ENCODE data around the gene SNRPA1. TPM values are rescaled to one million over a fixed set of nuclear protein-coding genes. Genes with fewer than 3 reads are reported as not detected.

SNRPA1 gene
- total and polyA plus RNA-seq, 2 of the 13 experiments (the other 11 are each of a cell fraction or from before 2014, with no cell fraction given) = 41.2 to 108 TPM

GRCh38 chr15:101251830-101252820 lies 42.9 kb downstream of the SNRPA1 start, which contains the start of gene CHSY1 (continued):
- TF ChIP-seq, protein P1, sequence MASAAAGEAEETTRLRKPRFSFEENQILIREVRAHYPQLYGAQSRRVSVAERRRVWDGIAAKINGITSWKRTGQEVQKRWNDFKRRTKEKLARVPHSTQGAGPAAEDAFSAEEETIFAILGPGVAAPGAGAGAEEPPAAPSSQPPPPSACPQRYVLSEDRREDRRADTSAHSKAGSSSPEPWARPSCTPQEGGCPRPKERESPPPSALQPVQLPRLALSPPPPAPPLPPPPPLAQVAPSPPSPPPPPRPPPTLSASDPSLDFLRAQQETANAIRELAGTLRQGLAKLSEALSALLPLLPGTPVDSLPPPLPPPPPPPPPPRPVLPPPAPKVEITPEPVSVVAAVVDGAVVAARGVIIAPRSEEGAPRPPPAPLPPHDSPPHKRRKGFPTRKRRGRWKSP (CRISPR knock-in tag; IDR thresholded peaks at IDR 0.05) = peak; percentile 65
- peak; percentile 74 for TF ChIP-seq ZNF687 (CRISPR knock-in tag; IDR thresholded peaks at IDR 0.05)
- TF ChIP-seq GPN1 (CRISPR knock-in tag; IDR thresholded peaks at IDR 0.05; ENCODE audit: borderline replicate concordance) = 0 out of 2 replicates have a peak, but pooled peaks have one; percentile 38
- TF ChIP-seq ARID2 (CRISPR knock-in tag; IDR thresholded peaks at IDR 0.05; ENCODE audit: borderline replicate concordance) = no peak
- TF ChIP-seq TCF7 (IDR thresholded peaks at IDR 0.05; ENCODE audit: low read depth) = no peak
- TF ChIP-seq GABPB1 (CRISPR knock-in tag; IDR thresholded peaks at IDR 0.05) = peak; percentile 73
- TF ChIP-seq ZNF792 (CRISPR knock-in tag; IDR thresholded peaks at IDR 0.05) = peak; percentile 30; the same call in 1 of the 2 replicates
- TF ChIP-seq, protein P2, sequence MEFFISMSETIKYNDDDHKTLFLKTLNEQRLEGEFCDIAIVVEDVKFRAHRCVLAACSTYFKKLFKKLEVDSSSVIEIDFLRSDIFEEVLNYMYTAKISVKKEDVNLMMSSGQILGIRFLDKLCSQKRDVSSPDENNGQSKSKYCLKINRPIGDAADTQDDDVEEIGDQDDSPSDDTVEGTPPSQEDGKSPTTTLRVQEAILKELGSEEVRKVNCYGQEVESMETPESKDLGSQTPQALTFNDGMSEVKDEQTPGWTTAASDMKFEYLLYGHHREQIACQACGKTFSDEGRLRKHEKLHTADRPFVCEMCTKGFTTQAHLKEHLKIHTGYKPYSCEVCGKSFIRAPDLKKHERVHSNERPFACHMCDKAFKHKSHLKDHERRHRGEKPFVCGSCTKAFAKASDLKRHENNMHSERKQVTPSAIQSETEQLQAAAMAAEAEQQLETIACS (CRISPR knock-in tag; IDR thresholded peaks at IDR 0.05) = peak; percentile 57; the same call in 1 of the 2 replicates
- TF ChIP-seq, protein P3, sequence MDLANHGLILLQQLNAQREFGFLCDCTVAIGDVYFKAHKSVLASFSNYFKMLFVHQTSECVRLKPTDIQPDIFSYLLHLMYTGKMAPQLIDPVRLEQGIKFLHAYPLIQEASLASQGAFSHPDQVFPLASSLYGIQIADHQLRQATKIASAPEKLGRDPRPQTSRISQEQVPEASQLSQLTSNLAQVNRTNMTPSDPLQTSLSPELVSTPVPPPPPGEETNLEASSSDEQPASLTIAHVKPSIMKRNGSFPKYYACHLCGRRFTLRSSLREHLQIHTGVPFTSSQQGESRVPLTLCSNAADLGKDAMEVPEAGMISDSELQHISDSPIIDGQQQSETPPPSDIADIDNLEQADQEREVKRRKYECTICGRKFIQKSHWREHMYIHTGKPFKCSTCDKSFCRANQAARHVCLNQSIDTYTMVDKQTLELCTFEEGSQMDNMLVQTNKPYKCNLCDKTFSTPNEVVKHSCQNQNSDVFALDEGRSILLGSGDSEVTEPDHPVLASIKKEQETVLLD (CRISPR knock-in tag; IDR thresholded peaks at IDR 0.05; ENCODE audit: low read depth) = 0 out of 2 replicates have a peak, but pooled peaks have one; percentile 20
- peak; percentile 65; the same call in 1 of the 2 replicates for TF ChIP-seq MXD4 (CRISPR knock-in tag; IDR thresholded peaks at IDR 0.05)
- TF ChIP-seq ZNF501 (CRISPR knock-in tag; IDR thresholded peaks at IDR 0.05) = 0 out of 2 replicates have a peak, but pooled peaks have one; percentile 21
- TF ChIP-seq ZNF879 (CRISPR knock-in tag; IDR thresholded peaks at IDR 0.05) = no peak
- peak; percentile 84; the same call in 1 of the 2 replicates for TF ChIP-seq KDM2A (CRISPR knock-in tag; IDR thresholded peaks at IDR 0.05; ENCODE audit: borderline replicate concordance, low read depth)
- no peak for TF ChIP-seq EP300 (IDR thresholded peaks at IDR 0.05; ENCODE audit: low read depth in 2 of 2, low read length in 2 of 2)
- TF ChIP-seq EP300 (CRISPR knock-in tag; IDR thresholded peaks at IDR 0.05; ENCODE audit: borderline replicate concordance) = 0 out of 2 replicates have a peak, but pooled peaks have one; percentile 13
- no peak for TF ChIP-seq ZNF354B (CRISPR knock-in tag; IDR thresholded peaks at IDR 0.05)

Data from HepG2 (cell line).